HepG2 (cell line): Measurements from ENCODE around the gene LYRM4. TPM values are rescaled to one million over a fixed set of nuclear protein-coding genes. Genes with fewer than 3 reads are reported as not detected.

Source experiments
- CC2D1A ChIP-seq: sonication (generic); formaldehyde crosslinking; IDR thresholded peaks from 2 replicates; pipeline ENCODE4 v1.8.1; 2023; ENCODE audit warnings: mild to moderate bottlenecking, missing genetic modification reagents
- FOXA3 ChIP-seq: IDR thresholded peaks from 2 replicates; pipeline ENCODE4 v1.6.1; 2016; ENCODE audit warnings: missing genetic modification reagents, missing compliant biosample characterization
- PHB2 ChIP-seq: fragments of 450-650 bp; IDR thresholded peaks from 2 replicates; pipeline ENCODE4 v1.6.1; 2018; ENCODE audit not compliant: partially characterized antibody
- SOX6 ChIP-seq, 2 experiments: fragments of 450-650 bp in 1 of 2; sonication (generic) in 1 of 2; formaldehyde crosslinking in 1 of 2; IDR thresholded peaks; 2 replicates each; pipeline versions ENCODE4 v1.4.0 to v1.6.1; 2017 to 2020; ENCODE audit warnings: antibody characterized with exemption in 1 of 2, mild to moderate bottlenecking in 1 of 2, missing genetic modification reagents in 1 of 2
- SRF ChIP-seq: IDR thresholded peaks from 2 replicates; pipeline ENCODE4 v1.6.1; 2011; ENCODE audit warnings: mild to moderate bottlenecking, low read depth, low read length, moderate library complexity
- TCF12 ChIP-seq, 2 experiments: fragments of 450-650 bp in 1 of 2; sonication (generic) in 1 of 2; formaldehyde crosslinking in 1 of 2; IDR thresholded peaks; 2 replicates each; pipeline versions ENCODE4 v1.6.1 to v1.8.0; 2017 to 2022; ENCODE audit warnings: antibody characterized with exemption in 1 of 2, mild to moderate bottlenecking in 1 of 2, missing genetic modification reagents in 1 of 2, moderate library complexity in 1 of 2
- ZNF441 ChIP-seq: sonication (generic); formaldehyde crosslinking; IDR thresholded peaks from 2 replicates; pipeline ENCODE4 v1.7.0; 2021; ENCODE audit warnings: missing genetic modification reagents, borderline replicate concordance
- ZNF703 ChIP-seq: sonication (generic); formaldehyde crosslinking; IDR thresholded peaks from 2 replicates; pipeline ENCODE4 v1.5.1; 2020; ENCODE audit warnings: missing genetic modification reagents, mild to moderate bottlenecking, moderate library complexity, borderline replicate concordance
- polyA plus RNA-seq, 8 experiments: library from polyadenylated mRNA; depleted of rRNA in 3 of 8; stranded (reverse) in 7 of 8; unstranded in 1 of 8; fragments of >200 nt; fragmentation: Illumina TruSeq in 4 of 8; extraction: Trizol in 4 of 8; gene quantifications; 2 replicates each; pipeline versions ENCODE4 v1.2.1 to v1.2.3, GENCODE V29; 2011 to 2016; ENCODE audit warnings: low read depth in 4 of 8, missing spikeins in 1 of 8, mixed read lengths in 1 of 8; ENCODE audit not compliant: insufficient read depth in 1 of 8
- total RNA-seq, 5 experiments: library from RNA; depleted of rRNA; stranded (reverse); fragments of >200 nt; fragmentation: Illumina TruSeq; extraction: Trizol; gene quantifications; 2 replicates each; pipeline ENCODE4 v1.2.3, GENCODE V29; 2016; ENCODE audit warnings: low read depth in 1 of 5
- TF ChIP-seq, protein P1 (sequence below): sonication (generic); formaldehyde crosslinking; IDR thresholded peaks from 2 replicates; pipeline ENCODE4 v1.5.0; 2020; ENCODE audit warnings: mild to moderate bottlenecking, low read depth, missing genetic modification reagents, borderline replicate concordance
- TF ChIP-seq, protein P2 (sequence below): sonication (generic); formaldehyde crosslinking; IDR thresholded peaks from 2 replicates; pipeline ENCODE4 v1.4.0; 2020; ENCODE audit warnings: missing genetic modification reagents
- TF ChIP-seq, protein P3 (sequence below): sonication (generic); formaldehyde crosslinking; IDR thresholded peaks from 2 replicates; pipeline ENCODE4 v1.5.0; 2020; ENCODE audit warnings: mild to moderate bottlenecking, missing genetic modification reagents
- TF ChIP-seq, protein P4 (sequence below): conservative IDR thresholded peaks from 2 replicates; pipeline ENCODE4 v1.6.1; 2018; ENCODE audit warnings: missing genetic modification reagents
- TF ChIP-seq, protein P5 (sequence below): sonication (generic); formaldehyde crosslinking; IDR thresholded peaks from 2 replicates; pipeline ENCODE4 v1.8.0; 2022; ENCODE audit warnings: mild to moderate bottlenecking, missing genetic modification reagents, borderline replicate concordance
- TF ChIP-seq, protein P6 (sequence below): sonication (generic); formaldehyde crosslinking; IDR thresholded peaks from 2 replicates; pipeline ENCODE4 v1.4.0; 2020; ENCODE audit warnings: mild to moderate bottlenecking, missing genetic modification reagents
- TF ChIP-seq, protein P7 (sequence below): sonication (generic); formaldehyde crosslinking; IDR thresholded peaks from 2 replicates; pipeline ENCODE4 v1.4.0; 2020; ENCODE audit warnings: low read depth, missing genetic modification reagents

The LYRM4 gene
- total and polyA plus RNA-seq, 2 of the 13 experiments (the other 11 are each of a cell fraction or from before 2014, with no cell fraction given), result 64.6 to 67.5 TPM

DNA sequence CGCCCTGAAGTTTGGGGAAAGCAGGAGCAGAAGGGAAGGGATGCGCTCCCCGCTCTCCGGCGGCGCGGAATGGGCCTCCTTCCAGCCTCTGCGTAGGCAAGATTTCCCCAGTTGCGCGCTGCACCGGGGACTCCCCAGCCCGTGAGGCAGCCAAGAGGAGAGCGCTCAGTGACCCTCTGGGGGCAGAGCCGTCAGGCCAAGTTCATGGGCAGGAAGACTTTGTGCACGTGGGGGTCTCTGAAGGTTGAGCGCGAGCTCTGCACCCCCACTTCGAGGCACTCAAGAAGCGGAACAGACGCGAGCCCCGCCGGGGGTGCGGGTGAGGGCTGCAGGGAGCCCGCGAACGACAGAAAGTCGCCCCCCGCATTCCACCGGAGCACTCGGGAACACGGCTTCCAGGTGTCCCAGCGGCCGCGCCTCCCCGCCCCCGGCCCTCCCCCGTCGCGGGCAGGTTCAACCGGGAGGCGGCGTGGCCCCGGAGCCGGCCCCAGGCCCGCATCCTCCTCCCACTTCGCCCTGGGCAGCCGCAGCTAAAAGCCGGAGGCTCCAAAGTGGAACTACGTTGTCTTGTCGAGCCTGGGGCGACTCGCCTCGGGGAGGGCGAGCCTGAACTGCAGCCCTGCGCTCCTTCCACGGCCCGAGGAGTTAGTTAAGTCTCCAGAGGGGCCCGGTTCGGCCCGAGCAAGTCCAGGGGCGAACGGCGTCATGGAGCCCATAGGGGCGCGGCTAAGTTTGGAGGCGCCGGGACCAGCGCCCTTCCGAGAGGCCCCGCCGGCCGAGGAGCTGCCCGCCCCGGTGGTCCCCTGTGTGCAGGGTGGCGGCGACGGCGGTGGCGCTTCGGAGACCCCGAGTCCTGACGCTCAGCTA, 175.7 kb downstream of the LYRM4 start, which contains the start of gene PPP1R3G (continued):
- TF ChIP-seq, protein P1, sequence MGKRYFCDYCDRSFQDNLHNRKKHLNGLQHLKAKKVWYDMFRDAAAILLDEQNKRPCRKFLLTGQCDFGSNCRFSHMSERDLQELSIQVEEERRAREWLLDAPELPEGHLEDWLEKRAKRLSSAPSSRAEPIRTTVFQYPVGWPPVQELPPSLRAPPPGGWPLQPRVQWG (CRISPR knock-in tag), result no peak
- TF ChIP-seq, protein P2, sequence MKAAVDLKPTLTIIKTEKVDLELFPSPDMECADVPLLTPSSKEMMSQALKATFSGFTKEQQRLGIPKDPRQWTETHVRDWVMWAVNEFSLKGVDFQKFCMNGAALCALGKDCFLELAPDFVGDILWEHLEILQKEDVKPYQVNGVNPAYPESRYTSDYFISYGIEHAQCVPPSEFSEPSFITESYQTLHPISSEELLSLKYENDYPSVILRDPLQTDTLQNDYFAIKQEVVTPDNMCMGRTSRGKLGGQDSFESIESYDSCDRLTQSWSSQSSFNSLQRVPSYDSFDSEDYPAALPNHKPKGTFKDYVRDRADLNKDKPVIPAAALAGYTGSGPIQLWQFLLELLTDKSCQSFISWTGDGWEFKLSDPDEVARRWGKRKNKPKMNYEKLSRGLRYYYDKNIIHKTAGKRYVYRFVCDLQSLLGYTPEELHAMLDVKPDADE (CRISPR knock-in tag), result no peak
- TF ChIP-seq CC2D1A (CRISPR knock-in tag) (no peak), TCF12 (IDR thresholded peaks at IDR 0.05) (no peak), TCF12 (CRISPR knock-in tag; IDR thresholded peaks at IDR 0.05) (0 out of 2 replicates have a peak, but pooled peaks have one; percentile 22), PHB2 (no peak), SOX6 (IDR thresholded peaks at IDR 0.05) (no peak), SOX6 (CRISPR knock-in tag; IDR thresholded peaks at IDR 0.05) (no peak), SRF (no peak), FOXA3 (CRISPR knock-in tag) (no peak), ZNF703 (CRISPR knock-in tag) (no peak), ZNF441 (CRISPR knock-in tag) (no peak)
- TF ChIP-seq, protein P3, sequence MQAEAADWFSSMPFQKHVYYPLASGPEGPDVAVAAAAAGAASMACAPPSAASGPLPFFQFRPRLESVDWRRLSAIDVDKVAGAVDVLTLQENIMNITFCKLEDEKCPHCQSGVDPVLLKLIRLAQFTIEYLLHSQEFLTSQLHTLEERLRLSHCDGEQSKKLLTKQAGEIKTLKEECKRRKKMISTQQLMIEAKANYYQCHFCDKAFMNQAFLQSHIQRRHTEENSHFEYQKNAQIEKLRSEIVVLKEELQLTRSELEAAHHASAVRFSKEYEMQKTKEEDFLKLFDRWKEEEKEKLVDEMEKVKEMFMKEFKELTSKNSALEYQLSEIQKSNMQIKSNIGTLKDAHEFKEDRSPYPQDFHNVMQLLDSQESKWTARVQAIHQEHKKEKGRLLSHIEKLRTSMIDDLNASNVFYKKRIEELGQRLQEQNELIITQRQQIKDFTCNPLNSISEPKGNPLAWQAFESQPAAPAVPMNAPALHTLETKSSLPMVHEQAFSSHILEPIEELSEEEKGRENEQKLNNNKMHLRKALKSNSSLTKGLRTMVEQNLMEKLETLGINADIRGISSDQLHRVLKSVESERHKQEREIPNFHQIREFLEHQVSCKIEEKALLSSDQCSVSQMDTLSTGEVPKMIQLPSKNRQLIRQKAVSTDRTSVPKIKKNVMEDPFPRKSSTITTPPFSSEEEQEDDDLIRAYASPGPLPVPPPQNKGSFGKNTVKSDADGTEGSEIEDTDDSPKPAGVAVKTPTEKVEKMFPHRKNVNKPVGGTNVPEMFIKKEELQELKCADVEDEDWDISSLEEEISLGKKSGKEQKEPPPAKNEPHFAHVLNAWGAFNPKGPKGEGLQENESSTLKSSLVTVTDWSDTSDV (CRISPR knock-in tag), result 0 out of 2 replicates have a peak, but pooled peaks have one; percentile 30
- TF ChIP-seq, protein P4, sequence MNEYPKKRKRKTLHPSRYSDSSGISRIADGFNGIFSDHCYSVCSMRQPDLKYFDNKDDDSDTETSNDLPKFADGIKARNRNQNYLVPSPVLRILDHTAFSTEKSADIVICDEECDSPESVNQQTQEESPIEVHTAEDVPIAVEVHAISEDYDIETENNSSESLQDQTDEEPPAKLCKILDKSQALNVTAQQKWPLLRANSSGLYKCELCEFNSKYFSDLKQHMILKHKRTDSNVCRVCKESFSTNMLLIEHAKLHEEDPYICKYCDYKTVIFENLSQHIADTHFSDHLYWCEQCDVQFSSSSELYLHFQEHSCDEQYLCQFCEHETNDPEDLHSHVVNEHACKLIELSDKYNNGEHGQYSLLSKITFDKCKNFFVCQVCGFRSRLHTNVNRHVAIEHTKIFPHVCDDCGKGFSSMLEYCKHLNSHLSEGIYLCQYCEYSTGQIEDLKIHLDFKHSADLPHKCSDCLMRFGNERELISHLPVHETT, result no peak
- TF ChIP-seq, protein P5, sequence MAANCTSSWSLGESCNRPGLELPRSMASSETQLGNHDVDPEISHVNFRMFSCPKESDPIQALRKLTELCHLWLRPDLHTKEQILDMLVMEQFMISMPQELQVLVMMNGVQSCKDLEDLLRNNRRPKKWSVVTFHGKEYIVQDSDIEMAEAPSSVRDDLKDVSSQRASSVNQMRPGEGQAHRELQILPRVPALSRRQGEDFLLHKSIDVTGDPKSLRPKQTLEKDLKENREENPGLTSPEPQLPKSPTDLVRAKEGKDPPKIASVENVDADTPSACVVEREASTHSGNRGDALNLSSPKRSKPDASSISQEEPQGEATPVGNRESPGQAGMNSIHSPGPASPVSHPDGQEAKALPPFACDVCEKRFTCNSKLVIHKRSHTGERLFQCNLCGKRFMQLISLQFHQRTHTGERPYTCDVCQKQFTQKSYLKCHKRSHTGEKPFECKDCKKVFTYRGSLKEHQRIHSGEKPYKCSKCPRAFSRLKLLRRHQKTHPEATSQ (CRISPR knock-in tag), result no peak
- TF ChIP-seq, protein P6, sequence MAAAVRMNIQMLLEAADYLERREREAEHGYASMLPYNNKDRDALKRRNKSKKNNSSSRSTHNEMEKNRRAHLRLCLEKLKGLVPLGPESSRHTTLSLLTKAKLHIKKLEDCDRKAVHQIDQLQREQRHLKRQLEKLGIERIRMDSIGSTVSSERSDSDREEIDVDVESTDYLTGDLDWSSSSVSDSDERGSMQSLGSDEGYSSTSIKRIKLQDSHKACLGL (CRISPR knock-in tag), result peak; percentile 39; the same call in 1 of the 2 replicates
- TF ChIP-seq, protein P7, sequence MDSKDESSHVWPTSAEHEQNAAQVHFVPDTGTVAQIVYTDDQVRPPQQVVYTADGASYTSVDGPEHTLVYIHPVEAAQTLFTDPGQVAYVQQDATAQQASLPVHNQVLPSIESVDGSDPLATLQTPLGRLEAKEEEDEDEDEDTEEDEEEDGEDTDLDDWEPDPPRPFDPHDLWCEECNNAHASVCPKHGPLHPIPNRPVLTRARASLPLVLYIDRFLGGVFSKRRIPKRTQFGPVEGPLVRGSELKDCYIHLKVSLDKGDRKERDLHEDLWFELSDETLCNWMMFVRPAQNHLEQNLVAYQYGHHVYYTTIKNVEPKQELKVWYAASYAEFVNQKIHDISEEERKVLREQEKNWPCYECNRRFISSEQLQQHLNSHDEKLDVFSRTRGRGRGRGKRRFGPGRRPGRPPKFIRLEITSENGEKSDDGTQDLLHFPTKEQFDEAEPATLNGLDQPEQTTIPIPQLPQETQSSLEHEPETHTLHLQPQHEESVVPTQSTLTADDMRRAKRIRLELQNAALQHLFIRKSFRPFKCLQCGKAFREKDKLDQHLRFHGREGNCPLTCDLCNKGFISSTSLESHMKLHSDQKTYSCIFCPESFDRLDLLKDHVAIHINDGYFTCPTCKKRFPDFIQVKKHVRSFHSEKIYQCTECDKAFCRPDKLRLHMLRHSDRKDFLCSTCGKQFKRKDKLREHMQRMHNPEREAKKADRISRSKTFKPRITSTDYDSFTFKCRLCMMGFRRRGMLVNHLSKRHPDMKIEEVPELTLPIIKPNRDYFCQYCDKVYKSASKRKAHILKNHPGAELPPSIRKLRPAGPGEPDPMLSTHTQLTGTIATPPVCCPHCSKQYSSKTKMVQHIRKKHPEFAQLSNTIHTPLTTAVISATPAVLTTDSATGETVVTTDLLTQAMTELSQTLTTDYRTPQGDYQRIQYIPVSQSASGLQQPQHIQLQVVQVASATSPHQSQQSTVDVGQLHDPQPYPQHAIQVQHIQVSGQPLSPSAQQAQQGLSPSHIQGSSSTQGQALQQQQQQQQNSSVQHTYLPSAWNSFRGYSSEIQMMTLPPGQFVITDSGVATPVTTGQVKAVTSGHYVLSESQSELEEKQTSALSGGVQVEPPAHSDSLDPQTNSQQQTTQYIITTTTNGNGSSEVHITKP (CRISPR knock-in tag), result no peak
